ENCODE measurements around the gene SMLR1.

DNA sequence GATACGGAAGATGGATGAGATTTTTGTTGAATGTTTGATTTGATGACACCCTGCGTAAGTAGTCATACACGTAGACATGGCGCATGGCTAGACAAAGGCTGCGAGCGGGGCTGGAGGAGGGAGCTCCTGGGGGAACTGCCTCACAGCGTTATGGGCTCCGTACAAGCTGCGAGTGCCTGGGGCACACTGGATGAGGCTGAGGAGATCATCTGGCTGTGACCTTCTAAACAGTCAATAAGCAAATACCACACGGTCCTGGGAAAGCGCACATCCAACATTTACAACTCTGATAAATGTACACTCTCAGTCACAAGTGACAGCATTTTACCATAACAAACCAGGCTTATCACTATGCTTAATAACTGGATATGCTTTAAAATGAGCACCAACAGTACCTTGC, 37.1 kb downstream of the SMLR1 start:
- TF ChIP-seq, protein P1, sequence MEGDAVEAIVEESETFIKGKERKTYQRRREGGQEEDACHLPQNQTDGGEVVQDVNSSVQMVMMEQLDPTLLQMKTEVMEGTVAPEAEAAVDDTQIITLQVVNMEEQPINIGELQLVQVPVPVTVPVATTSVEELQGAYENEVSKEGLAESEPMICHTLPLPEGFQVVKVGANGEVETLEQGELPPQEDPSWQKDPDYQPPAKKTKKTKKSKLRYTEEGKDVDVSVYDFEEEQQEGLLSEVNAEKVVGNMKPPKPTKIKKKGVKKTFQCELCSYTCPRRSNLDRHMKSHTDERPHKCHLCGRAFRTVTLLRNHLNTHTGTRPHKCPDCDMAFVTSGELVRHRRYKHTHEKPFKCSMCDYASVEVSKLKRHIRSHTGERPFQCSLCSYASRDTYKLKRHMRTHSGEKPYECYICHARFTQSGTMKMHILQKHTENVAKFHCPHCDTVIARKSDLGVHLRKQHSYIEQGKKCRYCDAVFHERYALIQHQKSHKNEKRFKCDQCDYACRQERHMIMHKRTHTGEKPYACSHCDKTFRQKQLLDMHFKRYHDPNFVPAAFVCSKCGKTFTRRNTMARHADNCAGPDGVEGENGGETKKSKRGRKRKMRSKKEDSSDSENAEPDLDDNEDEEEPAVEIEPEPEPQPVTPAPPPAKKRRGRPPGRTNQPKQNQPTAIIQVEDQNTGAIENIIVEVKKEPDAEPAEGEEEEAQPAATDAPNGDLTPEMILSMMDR (conservative IDR thresholded peaks at IDR 0.05) = no peak
- TF ChIP-seq ZFX (IDR thresholded peaks at IDR 0.05) = no peak

Measured in C4-2B (cell line).